HCT116 (cell line): ENCODE measurements around the gene SIX2. TPM values are rescaled to one million over a fixed set of nuclear protein-coding genes. Genes with fewer than 3 reads are reported as not detected.

Source experiments
- ATAC-seq: fragments of 200-7000 bp; cut with Tn5 transposase; 2 replicates; pipeline ENCODE4 v1.9.1; 2020; ENCODE audit warnings: mild to moderate bottlenecking, moderate library complexity
- BruUV-seq: library from RNA; stranded (reverse); fragments of 400-500 nt; replicated peaks from 2 replicates; lab custom pipeline; 2021; lab: Mats Ljungman, UMichigan
- CTCF ChIA-PET: fragments of 300-600 bp; sonication (Branson Sonifier 250); formaldehyde crosslinking; loops from one replicate; lab custom pipeline; 2021; ENCODE audit warnings: antibody characterized with exemption; lab: Charles Lee
- POLR2A ChIA-PET: fragments of 300-600, 350-600 bp; sonication (Branson Sonifier 250); formaldehyde crosslinking; loops from one replicate; lab custom pipeline; 2021; ENCODE audit warnings: antibody characterized with exemption; lab: Charles Lee
- RAD21 ChIA-PET, 2 experiments: fragments of 300-600 bp; sonication (Branson Sonifier 250); formaldehyde crosslinking; loops; one replicate each; lab custom pipeline; 2023; ENCODE audit warnings: low total read pairs in 2 of 2; ENCODE audit not compliant: uncharacterized antibody in 2 of 2, unreplicated experiment in 2 of 2, low non-redundant PET in 1 of 2; lab: Charles Lee
- DNase-seq: peaks from one replicate; pipeline ENCODE4 v3.0.0-alpha.2; 2010; ENCODE audit warnings: low read depth, low spot score
- H2AFZ ChIP-seq: fragments of 200-600 bp; shearing (Covaris generic), sonication (generic); 2 replicates; pipeline ENCODE4 v1.6.1; 2017; ENCODE audit warnings: low read depth, mixed run types, mixed read lengths, antibody characterized with exemption, low read length; ENCODE audit not compliant: poor library complexity, severe bottlenecking
- H3K27ac ChIP-seq: 2 replicates; pipeline ENCODE4 v1.5.1; 2012; ENCODE audit warnings: low read depth, low read length
- H3K27me3 ChIP-seq: fragments of 200-600 bp; sonication (generic); 2 replicates; pipeline ENCODE4 v1.6.1; 2016; ENCODE audit warnings: mixed run types, low read length, mixed read lengths; ENCODE audit not compliant: insufficient read depth
- H3K36me3 ChIP-seq, 2 experiments: fragments of 200-500 bp in 1 of 2; fragments of 200-600 bp in 1 of 2; sonication (Bioruptor generic) in 1 of 2; sonication (generic) in 1 of 2; 2 replicates each; pipeline versions ENCODE4 v1.5.1 to v1.6.1; 2014 to 2016; ENCODE audit warnings: low read length in 2 of 2, inconsistent platforms in 1 of 2, mixed read lengths in 1 of 2, mixed run types in 1 of 2; ENCODE audit not compliant: insufficient read depth in 2 of 2, control insufficient read depth in 1 of 2
- H3K4me1 ChIP-seq, 2 experiments: fragments of 200-600 bp in 1 of 2; sonication (generic) in 1 of 2; 2 replicates each; pipeline versions ENCODE4 v1.5.1 to v1.6.1; 2012 to 2017; ENCODE audit warnings: low read length in 2 of 2, inconsistent platforms in 1 of 2, mild to moderate bottlenecking in 1 of 2, mixed read lengths in 1 of 2, mixed run types in 1 of 2, moderate library complexity in 1 of 2; ENCODE audit not compliant: insufficient read depth in 2 of 2, control insufficient read depth in 1 of 2
- H3K4me2 ChIP-seq: fragments of 200-600 bp; sonication (generic); 2 replicates; pipeline ENCODE4 v1.6.1; 2017; ENCODE audit warnings: mixed run types, low read length, mixed read lengths
- H3K4me3 ChIP-seq, 2 experiments: fragments of 200-600 bp in 1 of 2; sonication (generic) in 1 of 2; replicated peaks in 1 of 2; 2 replicates each; pipeline ENCODE4 v1.5.1; 2011 to 2016; ENCODE audit warnings: low read length in 2 of 2, control low read depth in 1 of 2, low read depth in 1 of 2, mild to moderate bottlenecking in 1 of 2, mixed read lengths in 1 of 2, mixed run types in 1 of 2
- H3K79me2 ChIP-seq: fragments of 200-600 bp; sonication (generic); 2 replicates; pipeline ENCODE4 v1.6.1; 2017; ENCODE audit warnings: mild to moderate bottlenecking, mixed run types, low read length, moderate library complexity, mixed read lengths; ENCODE audit not compliant: insufficient read depth
- H3K9ac ChIP-seq: fragments of 200-600 bp; sonication (generic); 2 replicates; pipeline ENCODE4 v1.6.1; 2016; ENCODE audit warnings: low read length, mixed read lengths
- H3K9me2 ChIP-seq: fragments of 200-600 bp; sonication (generic), shearing (Covaris generic); 2 replicates; pipeline ENCODE4 v1.6.1; 2017; ENCODE audit warnings: mixed run types, mild to moderate bottlenecking, moderate library complexity; ENCODE audit not compliant: insufficient read depth
- H3K9me3 ChIP-seq, 2 experiments: fragments of 200-500 bp in 1 of 2; fragments of 200-600 bp in 1 of 2; sonication (Bioruptor generic) in 1 of 2; sonication (generic) in 1 of 2; 2 replicates each; pipeline ENCODE4 v1.6.1; 2014 to 2017; ENCODE audit warnings: low read length in 2 of 2, mixed read lengths in 2 of 2, inconsistent platforms in 1 of 2, low read depth in 1 of 2, mild to moderate bottlenecking in 1 of 2, mixed run types in 1 of 2, moderate library complexity in 1 of 2; ENCODE audit not compliant: control insufficient read depth in 1 of 2, insufficient read depth in 1 of 2
- H4K20me1 ChIP-seq: fragments of 200-600 bp; sonication (generic), shearing (Covaris generic); 2 replicates; pipeline ENCODE4 v1.6.1; 2017; ENCODE audit warnings: mixed run types, mild to moderate bottlenecking, moderate library complexity; ENCODE audit not compliant: insufficient read depth
- CBX3 ChIP-seq: IDR thresholded peaks from 2 replicates; pipeline ENCODE4 v1.6.1; 2012; ENCODE audit warnings: low read depth
- CEBPB ChIP-seq: IDR thresholded peaks from 2 replicates; pipeline ENCODE4 v1.6.1; 2012; ENCODE audit warnings: low read depth
- EGR1 ChIP-seq: IDR thresholded peaks from 2 replicates; pipeline ENCODE4 v1.6.1; 2012; ENCODE audit warnings: low read depth
- EZH2 ChIP-seq: fragments of 200-600 bp; sonication (generic); IDR thresholded peaks from 2 replicates; pipeline ENCODE4 v1.6.1; 2017; ENCODE audit warnings: antibody characterized with exemption, mixed run types
- EZH2phosphoT487 ChIP-seq: fragments of 200-600 bp; IDR thresholded peaks from 2 replicates; pipeline ENCODE4 v1.6.1; 2018; ENCODE audit warnings: antibody characterized with exemption, borderline replicate concordance
- RAD21 ChIP-seq: IDR thresholded peaks from 2 replicates; pipeline ENCODE4 v1.6.1; 2012; ENCODE audit warnings: low read depth, mild to moderate bottlenecking
- SIN3A ChIP-seq: IDR thresholded peaks from 2 replicates; pipeline ENCODE4 v1.6.1; 2012; ENCODE audit warnings: low read depth
- TCF7L2 ChIP-seq: IDR thresholded peaks from 2 replicates; pipeline ENCODE4 v1.7.0; 2011; ENCODE audit warnings: borderline replicate concordance, inconsistent platforms; ENCODE audit not compliant: insufficient read depth, insufficient read length; ENCODE audit errors: extremely low read depth
- ZNF274 ChIP-seq: fragments of 200-500 bp; sonication (Bioruptor generic); IDR thresholded peaks from 2 replicates; pipeline ENCODE4 v1.6.1; 2014; ENCODE audit warnings: mild to moderate bottlenecking, low read depth, low read length, inconsistent platforms
- intact Hi-C: fragments of 100-400 bp; cut with micrococcal nuclease; formaldehyde crosslinking; loops from 2 replicates; pipeline ENCODE4 v1.10.0; 2022
- total RNA-seq: library from RNA; stranded (reverse); gene quantifications from one replicate; pipeline ENCODE4 v1.2.1, GENCODE V29; 2021; ENCODE audit not compliant: unreplicated experiment
- TF ChIP-seq, protein P1 (sequence below): IDR thresholded peaks from 2 replicates; pipeline ENCODE4 v1.6.1; 2012
- TF ChIP-seq, protein P2 (sequence below): IDR thresholded peaks from 2 replicates; pipeline ENCODE4 v1.6.1; 2012
- TF ChIP-seq, protein P3 (sequence below), 3 experiments: fragments of 200-600 bp in 1 of 3; sonication (generic) in 1 of 3; IDR thresholded peaks in 2 of 3; conservative IDR thresholded peaks in 1 of 3; 2 replicates each; pipeline ENCODE4 v1.5.1; 2012 to 2017; ENCODE audit warnings: low read depth in 2 of 3, low read length in 2 of 3, antibody characterized with exemption in 1 of 3, borderline replicate concordance in 1 of 3, control low read depth in 1 of 3, mild to moderate bottlenecking in 1 of 3, mixed read lengths in 1 of 3, mixed run types in 1 of 3, moderate library complexity in 1 of 3; ENCODE audit not compliant: insufficient read depth in 1 of 3

SIX2 gene
- total RNA-seq, 1 experiment from 2014 or later = 0.54 TPM

DNA sequence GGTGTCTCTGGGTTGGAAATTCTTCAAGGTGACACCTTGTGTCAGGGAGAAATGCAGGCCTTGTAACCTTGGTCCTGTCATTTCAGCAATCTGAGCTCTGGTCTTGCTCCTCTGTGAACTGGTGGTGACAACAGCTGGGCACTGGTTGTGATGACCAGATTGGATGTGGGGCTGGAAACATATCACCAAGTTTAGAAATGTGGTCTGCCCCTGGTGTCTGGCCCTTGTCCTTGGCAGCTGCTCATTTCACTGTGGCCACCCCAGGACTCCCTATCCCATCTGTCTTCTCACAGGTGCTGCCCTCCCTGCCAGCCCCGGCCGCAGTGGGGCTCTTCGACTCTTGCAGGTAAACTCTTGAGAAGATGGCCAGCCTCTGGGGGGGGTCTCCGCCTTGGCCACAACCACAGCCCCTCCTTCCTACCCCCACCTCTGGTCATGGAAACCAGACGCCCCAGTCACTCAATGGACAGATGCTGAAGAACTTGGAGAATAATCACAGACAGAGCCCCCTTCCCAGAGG, 47.0 kb downstream of the SIX2 start:
- ChIA-PET POLR2A (no interaction called here), RAD21 (no interaction called here), CTCF (interaction anchor here (1.0 kb wide), 1 partner anchor 535 kb away, joined by 3 read pairs; no protein-coding TSS in a partner anchor)
- DNase-seq (no peak), ATAC-seq (no peak)
- Histone ChIP-seq H3K27ac (no peak overlapping the region), H2AFZ (no peak overlapping the region), H3K36me3 (no peaks in the 10 kb centered on the region), H4K20me1 (no peaks in the 10 kb centered on the region), H3K4me3 (no peak overlapping the region), H3K9me2 (no peaks in the 10 kb centered on the region), H3K9ac (no peak overlapping the region), H3K79me2 (no peaks in the 10 kb centered on the region), H3K27me3 (no peaks in the 10 kb centered on the region), H3K9me3 (no peaks in the 10 kb centered on the region), H3K4me2 (no peak overlapping the region), H3K4me1 (peaks cover 0 to 16% of the 10 kb centered on the region in 2 experiments; a peak in 2 of 4 replicates)
- BruUV-seq = no TSS peak
- TF ChIP-seq, protein P1, sequence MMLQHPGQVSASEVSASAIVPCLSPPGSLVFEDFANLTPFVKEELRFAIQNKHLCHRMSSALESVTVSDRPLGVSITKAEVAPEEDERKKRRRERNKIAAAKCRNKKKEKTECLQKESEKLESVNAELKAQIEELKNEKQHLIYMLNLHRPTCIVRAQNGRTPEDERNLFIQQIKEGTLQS = no peak
- TF ChIP-seq, protein P2, sequence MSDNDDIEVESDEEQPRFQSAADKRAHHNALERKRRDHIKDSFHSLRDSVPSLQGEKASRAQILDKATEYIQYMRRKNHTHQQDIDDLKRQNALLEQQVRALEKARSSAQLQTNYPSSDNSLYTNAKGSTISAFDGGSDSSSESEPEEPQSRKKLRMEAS = no peak
- TF ChIP-seq, protein P3, sequence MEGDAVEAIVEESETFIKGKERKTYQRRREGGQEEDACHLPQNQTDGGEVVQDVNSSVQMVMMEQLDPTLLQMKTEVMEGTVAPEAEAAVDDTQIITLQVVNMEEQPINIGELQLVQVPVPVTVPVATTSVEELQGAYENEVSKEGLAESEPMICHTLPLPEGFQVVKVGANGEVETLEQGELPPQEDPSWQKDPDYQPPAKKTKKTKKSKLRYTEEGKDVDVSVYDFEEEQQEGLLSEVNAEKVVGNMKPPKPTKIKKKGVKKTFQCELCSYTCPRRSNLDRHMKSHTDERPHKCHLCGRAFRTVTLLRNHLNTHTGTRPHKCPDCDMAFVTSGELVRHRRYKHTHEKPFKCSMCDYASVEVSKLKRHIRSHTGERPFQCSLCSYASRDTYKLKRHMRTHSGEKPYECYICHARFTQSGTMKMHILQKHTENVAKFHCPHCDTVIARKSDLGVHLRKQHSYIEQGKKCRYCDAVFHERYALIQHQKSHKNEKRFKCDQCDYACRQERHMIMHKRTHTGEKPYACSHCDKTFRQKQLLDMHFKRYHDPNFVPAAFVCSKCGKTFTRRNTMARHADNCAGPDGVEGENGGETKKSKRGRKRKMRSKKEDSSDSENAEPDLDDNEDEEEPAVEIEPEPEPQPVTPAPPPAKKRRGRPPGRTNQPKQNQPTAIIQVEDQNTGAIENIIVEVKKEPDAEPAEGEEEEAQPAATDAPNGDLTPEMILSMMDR (IDR thresholded peaks at IDR 0.05 in 2 of 3, conservative IDR thresholded peaks at IDR 0.05 in 1 of 3; ENCODE audit: borderline replicate concordance in 1 of 3, insufficient read depth in 1 of 3, low read depth in 2 of 3, low read length in 2 of 3) = no peak
- no peak for TF ChIP-seq CBX3
- TF ChIP-seq EZH2phosphoT487 = no peak
- no peak for TF ChIP-seq RAD21
- TF ChIP-seq ZNF274 = no peak
- no peak for TF ChIP-seq SIN3A
- no peak for TF ChIP-seq TCF7L2
- no peak for TF ChIP-seq EZH2
- TF ChIP-seq EGR1 = no peak
- TF ChIP-seq CEBPB = no peak
- intact Hi-C loops = no loop called here
